Effector memory CD8-positive, alpha-beta T cell (primary cell): ENCODE measurements around the gene UBTD2.
"Not testable (repeated sequence)": the region's sequence is repeated elsewhere in the genome, so short reads cannot be mapped to it uniquely, and the experiment has no call there.

Experiments
- ATAC-seq: fragments of 150-1000 bp; cut with Tn5 transposase; replicated peaks from 2 replicates; pipeline ENCODE4 v1.10.0; 2021; ENCODE audit warnings: mild to moderate bottlenecking, moderate library complexity
- DNase-seq, 3 experiments: peaks; one replicate each; pipeline ENCODE4 v3.0.0; 2021
- H3K27ac Mint-ChIP-seq, 2 donors: one replicate each; pipeline ENCODE4 v1.8.0; 2022; ENCODE audit warnings: mild to moderate bottlenecking in 2 of 2, mixed read lengths in 2 of 2, moderate library complexity in 2 of 2
- H3K27me3 Mint-ChIP-seq, 2 donors: one replicate each; pipeline ENCODE4 v1.8.0; 2022; ENCODE audit warnings: mixed read lengths in 2 of 2
- H3K36me3 Mint-ChIP-seq: one replicate; pipeline ENCODE4 v1.8.0; 2022; ENCODE audit warnings: mild to moderate bottlenecking, moderate library complexity, mixed read lengths; ENCODE audit not compliant: insufficient read depth
- H3K4me1 Mint-ChIP-seq, 2 donors: one replicate each; pipeline ENCODE4 v1.8.0; 2022; ENCODE audit warnings: low read depth in 2 of 2, mixed read lengths in 2 of 2
- H3K4me3 Mint-ChIP-seq, 2 donors: one replicate each; pipeline ENCODE4 v1.8.0; 2022; ENCODE audit warnings: mild to moderate bottlenecking in 2 of 2, mixed read lengths in 2 of 2, moderate library complexity in 2 of 2
- H3K9me3 Mint-ChIP-seq, 2 donors: one replicate each; pipeline ENCODE4 v1.8.0; 2022; ENCODE audit warnings: mixed read lengths in 2 of 2

Gene UBTD2

DNA sequence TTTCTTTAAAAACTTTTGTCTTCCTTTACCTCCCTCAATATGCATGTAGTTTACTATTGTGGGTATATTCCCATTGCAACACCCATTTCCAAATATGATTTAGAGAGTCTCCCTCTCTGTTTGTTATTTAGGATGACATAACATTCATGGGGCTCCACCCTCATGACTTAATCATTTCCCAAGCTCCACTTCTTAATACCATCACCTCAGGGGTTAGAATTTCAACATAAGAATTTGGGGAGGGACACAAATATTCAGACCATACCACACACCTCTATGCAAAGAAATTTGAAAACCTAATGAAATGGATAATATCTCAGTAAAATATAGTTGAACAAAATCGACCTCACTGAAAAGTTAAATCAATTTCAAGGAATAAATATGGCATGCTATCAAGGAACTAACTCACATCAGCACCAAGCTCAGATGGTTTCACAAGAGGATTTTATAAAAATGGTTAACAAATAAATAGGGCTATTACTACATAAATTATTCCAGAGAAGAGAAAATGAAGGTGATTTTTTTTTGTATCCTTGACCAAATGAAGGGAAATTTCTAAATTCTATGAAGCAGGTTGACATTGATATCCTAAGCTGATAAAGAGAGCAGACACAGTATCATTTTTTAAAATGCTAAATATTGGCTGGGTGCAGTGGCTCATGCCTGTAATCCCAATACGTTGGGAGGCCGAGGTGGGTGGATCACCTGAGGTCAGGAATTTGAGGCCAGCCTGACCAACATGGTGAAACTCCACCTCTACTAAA lies 20.2 kb upstream of the UBTD2 start:
- ATAC-seq (no peak), DNase-seq (no peak)
- peak overlapping the region in 1 of 2 donors; percentile 38 for H3K27ac Mint-ChIP-seq
- no peaks in the 10 kb centered on the region for H3K36me3 Mint-ChIP-seq
- no peaks in the 10 kb centered on the region for H3K4me1 Mint-ChIP-seq
- H3K27me3 Mint-ChIP-seq, result peaks cover 31 to 36% of the 10 kb centered on the region in 2 donors
- no peaks in the 10 kb centered on the region for H3K9me3 Mint-ChIP-seq
- no peak overlapping the region for H3K4me3 Mint-ChIP-seq

DNA sequence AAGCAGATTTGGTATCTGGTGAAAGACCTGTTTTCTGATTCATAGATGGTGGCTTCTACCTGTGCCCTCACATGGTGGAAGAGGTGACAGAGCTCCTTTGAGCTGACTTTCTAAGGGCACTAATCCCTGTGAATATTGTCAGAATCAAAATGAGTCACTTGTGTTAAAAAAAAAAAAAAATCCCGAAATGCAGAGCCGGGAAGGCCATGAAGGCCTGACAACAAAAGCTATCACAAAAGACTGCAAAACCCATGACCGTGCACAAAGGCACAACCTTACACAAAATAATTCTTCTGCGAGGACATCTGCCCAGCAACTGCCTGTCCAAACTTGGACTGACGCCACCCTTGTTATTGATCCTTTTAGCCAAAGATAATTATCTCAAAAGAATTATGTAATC lies 19.6 kb upstream of the UBTD2 start:
- ATAC-seq, result no peak
- H3K36me3 Mint-ChIP-seq, result no peaks in the 10 kb centered on the region
- H3K4me1 Mint-ChIP-seq, result no peaks in the 10 kb centered on the region
- H3K27me3 Mint-ChIP-seq, result peaks cover 31 to 33% of the 10 kb centered on the region in 2 donors
- no peaks in the 10 kb centered on the region for H3K9me3 Mint-ChIP-seq
- peak overlapping the region in 1 of 2 donors; percentile 38 for H3K27ac Mint-ChIP-seq
- no peak for DNase-seq
- H3K4me3 Mint-ChIP-seq, result no peak overlapping the region

DNA sequence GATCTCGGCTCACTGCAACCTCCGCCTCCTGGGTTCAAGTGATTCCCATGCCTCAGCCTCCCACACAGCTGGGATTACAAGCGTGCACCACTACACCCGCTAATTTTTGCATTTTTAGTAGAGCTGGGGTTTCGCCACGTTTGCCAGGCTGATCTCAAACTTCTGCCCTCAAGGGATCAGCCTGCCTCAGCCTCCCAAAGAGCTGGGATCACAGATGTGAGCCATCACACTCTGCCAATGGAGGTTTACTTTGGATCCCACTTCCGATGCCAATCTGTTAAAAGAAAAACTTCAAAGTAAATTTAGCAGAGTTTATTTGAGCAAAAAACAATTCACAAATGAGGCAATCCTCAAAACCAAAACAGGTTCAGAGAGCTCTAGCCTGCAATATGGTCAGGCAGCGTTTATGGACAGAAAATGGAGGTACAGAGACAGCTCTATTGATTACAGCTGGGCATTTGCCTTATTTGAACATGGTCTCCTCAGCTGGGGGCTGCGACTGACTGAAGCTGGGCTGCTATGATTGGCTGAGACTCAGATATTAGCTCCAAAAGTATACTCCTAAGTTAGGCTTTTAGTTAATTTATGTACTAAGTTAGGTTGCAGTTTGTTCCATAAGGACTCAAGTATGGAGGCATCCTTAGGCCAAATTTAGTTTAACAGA lies 18.6 kb upstream of the UBTD2 start:
- H3K4me1 Mint-ChIP-seq, result no peaks in the 10 kb centered on the region
- H3K4me3 Mint-ChIP-seq, result no peak overlapping the region
- no peaks in the 10 kb centered on the region for H3K9me3 Mint-ChIP-seq
- DNase-seq (no peak), ATAC-seq (no peak)
- no peaks in the 10 kb centered on the region for H3K36me3 Mint-ChIP-seq
- H3K27me3 Mint-ChIP-seq, result peaks cover 25 to 33% of the 10 kb centered on the region in 2 donors
- H3K27ac Mint-ChIP-seq, result no peak overlapping the region

DNA sequence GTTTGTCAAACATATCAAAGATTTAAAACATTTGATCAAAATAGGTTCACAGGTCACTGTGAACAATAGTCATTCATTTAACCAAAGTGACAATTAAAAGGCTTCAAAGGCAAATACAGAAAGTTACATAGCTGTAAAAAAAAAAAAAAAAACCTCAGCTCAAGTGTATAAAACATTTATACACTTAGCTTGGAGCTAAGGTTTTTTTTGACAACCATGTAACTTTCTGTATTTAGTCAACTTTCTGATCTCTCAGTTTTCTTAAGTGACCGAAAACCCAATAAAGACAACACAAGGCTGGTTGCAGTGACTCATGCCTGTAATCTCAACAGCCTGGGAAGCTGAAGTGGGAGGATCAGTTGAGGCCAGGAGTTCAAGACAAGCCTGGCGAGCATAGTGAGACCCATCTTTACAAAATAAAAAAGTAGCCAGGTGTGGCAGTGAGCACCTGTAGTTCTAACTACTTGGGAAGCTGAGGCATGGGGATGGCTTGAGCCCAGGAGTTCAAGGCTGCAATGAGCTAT lies 16.4 kb upstream of the UBTD2 start:
- H3K36me3 Mint-ChIP-seq, result peaks cover 3% of the 10 kb centered on the region
- H3K9me3 Mint-ChIP-seq, result no peaks in the 10 kb centered on the region
- peaks cover 28 to 31% of the 10 kb centered on the region in 2 donors for H3K27me3 Mint-ChIP-seq
- DNase-seq, result no peak
- no peak for ATAC-seq
- H3K4me1 Mint-ChIP-seq, result no peaks in the 10 kb centered on the region
- H3K4me3 Mint-ChIP-seq, result no peak overlapping the region
- H3K27ac Mint-ChIP-seq, result no peak overlapping the region

DNA sequence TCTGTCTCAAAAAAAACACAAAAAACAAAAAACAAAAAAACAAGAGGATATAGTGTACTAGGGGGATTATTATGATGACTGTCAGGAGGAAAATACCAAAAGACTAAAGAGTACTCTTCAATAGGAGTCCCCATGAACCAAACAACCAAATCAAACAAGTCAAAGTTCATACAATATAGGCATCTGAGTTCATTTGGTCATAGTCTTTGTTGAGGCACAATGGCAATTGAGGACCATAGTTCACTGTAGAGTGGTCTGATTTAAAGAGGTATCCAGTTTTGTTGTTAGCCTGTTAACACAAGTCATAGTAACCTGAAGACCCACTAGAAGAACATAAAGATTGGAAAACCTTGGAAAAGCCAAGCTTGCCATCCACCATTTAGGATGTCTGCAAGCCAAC lies 11.3 kb upstream of the UBTD2 start:
- Mint-ChIP-seq H3K4me3 (no peak overlapping the region), H3K27me3 (peaks cover 6 to 8% of the 10 kb centered on the region in 2 donors), H3K27ac (no peak overlapping the region), H3K9me3 (no peaks in the 10 kb centered on the region), H3K4me1 (peaks cover 3% of the 10 kb centered on the region in 2 donors), H3K36me3 (peaks cover 3% of the 10 kb centered on the region)
- DNase-seq (no peak), ATAC-seq (no peak)

DNA sequence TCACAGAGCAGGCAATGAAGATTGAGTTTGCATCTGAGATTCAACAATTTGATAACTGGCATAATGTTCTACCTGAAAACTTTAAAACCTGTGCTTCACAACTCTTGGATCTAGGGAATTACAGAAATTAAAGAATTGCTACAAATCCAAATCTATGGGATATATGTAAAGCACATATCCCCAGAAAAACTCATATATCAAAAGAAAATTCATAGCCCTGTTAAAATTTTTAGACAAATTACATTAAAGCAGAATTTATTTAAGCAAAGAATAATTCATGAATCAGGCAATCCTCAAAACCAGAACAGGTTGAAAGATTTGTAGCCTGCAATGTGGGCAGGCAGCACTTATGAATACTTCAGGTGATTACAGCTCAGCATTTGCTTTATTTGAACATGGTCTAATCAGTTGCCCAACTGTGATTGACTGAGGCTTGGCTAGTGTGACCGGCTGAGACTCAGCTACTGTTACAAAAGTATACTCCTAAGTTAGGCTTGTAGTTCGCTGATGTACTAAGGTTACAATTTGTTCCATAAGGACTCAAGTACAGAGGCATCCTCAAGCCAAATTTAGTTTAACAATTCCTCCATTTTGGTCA lies 10.3 kb upstream of the UBTD2 start:
- Mint-ChIP-seq H3K27ac (no peak overlapping the region), H3K4me3 (no peak overlapping the region), H3K36me3 (peaks cover 3% of the 10 kb centered on the region), H3K4me1 (peaks cover 3% of the 10 kb centered on the region in 2 donors), H3K9me3 (no peaks in the 10 kb centered on the region), H3K27me3 (peaks cover 6 to 8% of the 10 kb centered on the region in 2 donors)
- DNase-seq (no peak), ATAC-seq (no peak)

DNA sequence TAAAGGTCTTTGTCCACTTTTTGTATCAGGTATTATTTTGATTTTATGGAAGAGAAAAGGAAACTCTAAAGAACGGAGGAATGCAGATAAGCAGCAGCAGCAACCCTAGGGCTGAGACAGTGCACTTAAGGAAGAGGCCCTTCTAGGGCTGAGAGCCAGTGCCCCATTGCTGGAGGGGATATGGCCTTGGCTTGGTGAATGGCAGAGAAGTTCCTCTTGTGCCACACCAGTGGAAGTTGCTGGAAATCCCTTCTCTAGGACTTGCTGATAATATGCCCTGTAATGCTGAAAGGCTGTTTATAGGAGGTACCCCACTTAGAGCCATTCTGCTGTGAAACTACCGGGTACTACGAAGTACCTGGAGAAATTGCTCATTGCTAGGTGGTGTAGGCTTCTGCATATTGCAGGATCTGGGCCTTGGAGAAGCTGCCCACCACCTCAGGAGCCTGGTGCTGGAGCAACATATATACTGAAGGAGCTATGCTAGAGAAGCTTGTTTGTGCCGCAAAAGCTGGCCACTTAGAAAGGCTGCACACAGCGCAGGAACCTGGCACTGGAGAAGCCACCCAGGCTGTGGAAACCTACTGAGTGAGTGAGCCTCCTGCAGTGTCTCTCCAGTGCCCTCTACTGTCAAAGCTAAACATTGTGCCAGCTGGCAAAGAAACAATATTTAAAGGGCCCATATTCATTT lies 9.6 kb upstream of the UBTD2 start:
- ATAC-seq, result peak; percentile 99
- H3K9me3 Mint-ChIP-seq, result no peaks in the 10 kb centered on the region
- H3K27ac Mint-ChIP-seq, result no peak overlapping the region
- peaks cover 6 to 8% of the 10 kb centered on the region in 2 donors for H3K27me3 Mint-ChIP-seq
- peaks cover 3% of the 10 kb centered on the region for H3K36me3 Mint-ChIP-seq
- peak; percentile 41 to 49 (median 48) for DNase-seq
- H3K4me1 Mint-ChIP-seq, result peaks cover 3% of the 10 kb centered on the region in 2 donors
- no peak overlapping the region for H3K4me3 Mint-ChIP-seq

DNA sequence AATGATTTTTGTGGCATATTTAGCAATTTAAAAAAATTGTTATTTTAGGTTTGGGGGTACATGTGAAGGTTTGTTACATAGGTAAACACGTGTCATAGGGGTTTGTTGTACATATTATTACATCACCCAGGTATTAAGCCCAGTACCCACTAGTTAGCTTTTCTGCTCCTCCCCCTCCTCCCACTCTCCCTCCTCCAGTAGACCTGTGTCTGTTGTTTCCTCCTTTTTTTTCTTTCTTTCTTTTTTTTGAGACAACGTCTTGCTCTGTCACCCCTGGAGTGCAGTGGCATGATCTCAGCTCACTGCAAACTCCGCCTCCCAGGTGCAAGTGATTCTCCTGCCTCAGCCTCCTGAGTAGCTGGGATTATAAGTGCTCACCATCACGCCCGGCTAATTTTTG lies 8.3 kb upstream of the UBTD2 start:
- not testable (repeated sequence) for ATAC-seq, H3K27me3 Mint-ChIP-seq, DNase-seq, H3K9me3 Mint-ChIP-seq, H3K27ac Mint-ChIP-seq, H3K4me3 Mint-ChIP-seq, H3K36me3 Mint-ChIP-seq, H3K4me1 Mint-ChIP-seq

DNA sequence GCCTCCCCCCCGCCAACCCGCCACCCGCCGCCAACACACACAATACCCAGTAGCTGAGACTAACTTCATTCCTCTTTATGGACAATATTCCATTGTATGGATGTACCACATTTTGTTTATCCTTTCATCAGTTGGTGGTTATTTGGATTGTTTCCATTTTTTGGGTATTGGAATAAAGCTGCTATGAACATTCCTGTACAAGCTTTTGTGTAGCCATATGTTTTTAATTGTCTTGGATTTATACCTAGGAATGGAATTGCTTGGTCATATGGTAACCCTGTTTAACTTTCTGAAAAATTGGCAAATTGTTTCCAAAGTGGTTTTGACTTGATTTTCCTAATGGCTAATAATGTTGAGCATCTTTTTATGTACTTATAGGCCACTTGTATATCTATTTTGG lies 4.9 kb upstream of the UBTD2 start:
- no peak for DNase-seq
- Mint-ChIP-seq H3K9me3 (no peaks in the 10 kb centered on the region), H3K27ac (no peak overlapping the region), H3K4me3 (no peak overlapping the region), H3K4me1 (peaks cover 4 to 7% of the 10 kb centered on the region in 2 donors), H3K36me3 (peaks cover 4% of the 10 kb centered on the region), H3K27me3 (no peaks in the 10 kb centered on the region)
- ATAC-seq, result no peak

DNA sequence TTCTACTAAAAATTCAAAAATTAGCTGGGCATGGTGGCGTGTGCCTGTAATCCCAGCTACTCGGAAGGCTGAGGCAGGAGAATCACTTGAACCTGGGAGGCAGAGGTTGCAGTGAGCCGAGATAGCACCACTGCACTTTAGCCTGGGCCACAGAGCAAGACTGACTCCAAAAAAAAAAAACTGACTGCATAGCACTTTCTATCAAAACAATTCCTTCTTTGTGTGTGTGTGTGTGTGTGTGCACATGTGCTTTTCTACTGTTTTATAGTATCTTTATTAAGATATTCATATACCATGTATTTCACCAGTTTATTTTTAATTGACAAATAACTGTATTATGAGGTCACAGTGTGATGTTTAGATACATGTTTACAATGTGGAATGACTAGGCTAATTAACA lies 3.6 kb upstream of the UBTD2 start:
- not testable (repeated sequence) for H3K27ac Mint-ChIP-seq, H3K27me3 Mint-ChIP-seq, H3K9me3 Mint-ChIP-seq, H3K4me3 Mint-ChIP-seq, H3K36me3 Mint-ChIP-seq, ATAC-seq, DNase-seq, H3K4me1 Mint-ChIP-seq

DNA sequence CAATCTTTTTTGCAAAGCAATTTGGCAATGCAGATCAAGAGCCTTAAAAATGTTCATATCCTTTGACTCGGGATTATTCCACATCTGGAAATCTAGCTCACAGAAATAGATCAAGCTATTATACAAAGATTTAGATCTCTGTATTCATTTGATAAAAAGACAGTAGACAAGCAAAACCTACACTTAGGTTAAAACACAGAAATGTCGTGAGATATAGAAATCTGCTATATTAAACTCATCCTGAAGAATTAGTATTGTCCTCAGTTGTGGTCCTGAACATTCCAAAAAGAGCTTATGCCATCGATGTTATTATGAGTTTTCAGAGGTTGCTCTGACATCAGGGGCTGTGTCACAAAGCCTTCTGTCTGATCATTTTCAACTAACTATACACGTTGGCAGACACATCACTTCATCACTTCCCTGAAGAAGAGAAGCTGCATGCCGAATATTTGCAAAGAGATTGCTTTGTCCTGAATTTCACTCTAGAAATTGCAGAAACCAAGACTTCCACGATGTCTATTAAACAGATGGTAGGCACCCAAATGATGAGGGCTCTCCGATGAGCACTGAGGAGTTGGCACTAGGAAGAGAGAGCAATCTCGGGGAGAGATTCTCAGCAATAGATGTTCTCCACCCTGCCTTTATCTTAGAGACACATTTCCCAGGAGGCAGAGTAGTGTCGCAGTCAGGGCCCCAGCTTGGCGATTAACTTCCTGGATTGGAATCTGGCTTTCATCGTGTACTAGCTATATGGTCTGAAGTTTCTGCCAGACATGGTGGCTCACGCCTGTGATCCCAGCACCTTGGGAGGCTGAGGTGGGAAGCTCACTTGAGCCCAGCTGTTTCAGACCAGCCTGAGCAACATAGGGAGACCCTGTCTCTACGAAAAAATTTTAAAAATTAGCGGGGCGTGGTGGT lies 1.9 kb upstream of the UBTD2 start:
- peaks cover 13 to 16% of the 10 kb centered on the region in 2 donors for H3K4me1 Mint-ChIP-seq
- ATAC-seq, result no peak
- H3K9me3 Mint-ChIP-seq, result no peaks in the 10 kb centered on the region
- peaks cover 8% of the 10 kb centered on the region for H3K36me3 Mint-ChIP-seq
- DNase-seq, result no peak
- H3K4me3 Mint-ChIP-seq, result peak overlapping the region; percentile 87 to 90
- no peaks in the 10 kb centered on the region for H3K27me3 Mint-ChIP-seq
- peak overlapping the region in 1 of 2 donors; percentile 38 for H3K27ac Mint-ChIP-seq

DNA sequence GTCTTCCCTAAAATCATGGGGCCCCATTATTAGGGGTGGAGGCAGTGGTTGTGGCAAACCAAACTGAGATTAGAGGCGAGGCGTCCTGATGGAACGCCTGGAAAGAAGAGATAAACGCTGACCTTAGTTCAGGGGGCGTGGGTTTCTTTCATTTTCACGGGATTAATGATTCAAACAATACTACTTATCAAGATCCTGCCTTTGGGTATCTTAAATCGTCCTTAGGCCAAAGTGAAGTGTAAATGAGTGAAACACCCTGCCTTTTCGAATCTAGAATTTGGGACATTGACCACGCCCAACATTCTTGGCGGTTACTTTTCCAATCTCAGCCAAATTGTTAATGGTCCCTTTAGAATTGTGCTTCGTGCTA lies 1.0 kb upstream of the UBTD2 start:
- Mint-ChIP-seq H3K27me3 (no peaks in the 10 kb centered on the region), H3K36me3 (peaks cover 8% of the 10 kb centered on the region), H3K4me1 (peaks cover 13 to 16% of the 10 kb centered on the region in 2 donors), H3K27ac (peak overlapping the region; percentile 51 to 88), H3K9me3 (no peaks in the 10 kb centered on the region), H3K4me3 (peak overlapping the region; percentile 87 to 90)
- DNase-seq (no peak), ATAC-seq (no peak)
